HG03521 (cell line): ENCODE measurements around the gene CYP4F12.
"Not testable (repeated sequence)": the region's sequence is repeated elsewhere in the genome, so short reads cannot be mapped to it uniquely, and the experiment has no call there.

ENCODE experiments used
- ATAC-seq: cut with Tn5 transposase; IDR thresholded peaks from one replicate; pipeline ENCODE4 v1.9.1; 2021; ENCODE audit warnings: mild to moderate bottlenecking, moderate library complexity; ENCODE audit not compliant: unreplicated experiment

CYP4F12 gene

GRCh38 chr19:15649526-15649925, 23.4 kb upstream of the CYP4F12 start:
- ATAC-seq: no peak

- not testable (repeated sequence) for ATAC-seq
Observed at GRCh38 chr19:15650123-15650522, 22.8 kb upstream of the CYP4F12 start.

GRCh38 chr19:15651791-15652190, 21.1 kb upstream of the CYP4F12 start:
- no peak for ATAC-seq

GRCh38 chr19:15652559-15653278, 20.2 kb upstream of the CYP4F12 start:
- ATAC-seq: no peak

GRCh38 chr19:15656467-15656866, 16.4 kb upstream of the CYP4F12 start:
- no peak for ATAC-seq

- ATAC-seq: no peak
Observed at GRCh38 chr19:15663247-15663646, 9.6 kb upstream of the CYP4F12 start.

- ATAC-seq: no peak
Observed at GRCh38 chr19:15666186-15666585, 6.7 kb upstream of the CYP4F12 start.

- no peak for ATAC-seq
Observed at GRCh38 chr19:15666883-15667282, 6.0 kb upstream of the CYP4F12 start.

GRCh38 chr19:15669440-15669839, 3.4 kb upstream of the CYP4F12 start:
- no peak for ATAC-seq

GRCh38 chr19:15669891-15670290, 3.0 kb upstream of the CYP4F12 start:
- ATAC-seq: no peak

- ATAC-seq: no peak
Observed at GRCh38 chr19:15671237-15671821, 1.6 kb upstream of the CYP4F12 start.

- ATAC-seq: no peak
Observed at GRCh38 chr19:15671891-15672579, 852 bp upstream of the CYP4F12 start.

- no peak for ATAC-seq
Observed at GRCh38 chr19:15673176-15673654, 328 bp downstream of the CYP4F12 start.

GRCh38 chr19:15675560-15675959, 2.7 kb downstream of the CYP4F12 start:
- ATAC-seq: no peak

GRCh38 chr19:15679089-15679488, 6.2 kb downstream of the CYP4F12 start:
- no peak for ATAC-seq

- not testable (repeated sequence) for ATAC-seq
Observed at GRCh38 chr19:15679865-15680264, 7.0 kb downstream of the CYP4F12 start.

GRCh38 chr19:15680478-15681322, 7.8 kb downstream of the CYP4F12 start:
- no peak for ATAC-seq

GRCh38 chr19:15683411-15683810, 10.5 kb downstream of the CYP4F12 start:
- no peak for ATAC-seq

- no peak for ATAC-seq
Observed at GRCh38 chr19:15684828-15685227, 11.9 kb downstream of the CYP4F12 start.

- ATAC-seq: no peak
Observed at GRCh38 chr19:15696654-15697194, 23.8 kb downstream of the CYP4F12 start.
